ENCODE data around the gene TRIM17.

Gene TRIM17

GRCh38 chr1:228360533-228361313 is 55.9 kb downstream of the TRIM17 start:
- FAIRE-seq = no peak
- DNase-seq (ENCODE audit: extremely low spot score, insufficient read length, low read depth) = no peak

- FAIRE-seq = no peak
- no peak for DNase-seq (ENCODE audit: extremely low spot score, insufficient read length, low read depth)
These were observed 56.8 kb downstream of the TRIM17 start for GRCh38 chr1:228359613-228360532.

- FAIRE-seq = no peak
These were observed 57.7 kb downstream of the TRIM17 start for GRCh38 chr1:228358764-228359612.

GRCh38 chr1:228358039-228358763 is 58.5 kb downstream of the TRIM17 start:
- FAIRE-seq (no peak), DNase-seq (ENCODE audit: extremely low spot score, insufficient read length, low read depth) (no peak)

More at GRCh38 chr1:228358764-228359612, 57.7 kb downstream of the TRIM17 start:
- DNase-seq (ENCODE audit: extremely low spot score, insufficient read length, low read depth) = no peak
